ENCODE data around the gene MINK1. TPM values are rescaled to one million over a fixed set of nuclear protein-coding genes. Genes with fewer than 3 reads are reported as not detected.

The MINK1 gene
- polyA plus RNA-seq, 2 of the 4 experiments (the other 2 are of a cell fraction): 41.3 to 66.9 TPM

DNA sequence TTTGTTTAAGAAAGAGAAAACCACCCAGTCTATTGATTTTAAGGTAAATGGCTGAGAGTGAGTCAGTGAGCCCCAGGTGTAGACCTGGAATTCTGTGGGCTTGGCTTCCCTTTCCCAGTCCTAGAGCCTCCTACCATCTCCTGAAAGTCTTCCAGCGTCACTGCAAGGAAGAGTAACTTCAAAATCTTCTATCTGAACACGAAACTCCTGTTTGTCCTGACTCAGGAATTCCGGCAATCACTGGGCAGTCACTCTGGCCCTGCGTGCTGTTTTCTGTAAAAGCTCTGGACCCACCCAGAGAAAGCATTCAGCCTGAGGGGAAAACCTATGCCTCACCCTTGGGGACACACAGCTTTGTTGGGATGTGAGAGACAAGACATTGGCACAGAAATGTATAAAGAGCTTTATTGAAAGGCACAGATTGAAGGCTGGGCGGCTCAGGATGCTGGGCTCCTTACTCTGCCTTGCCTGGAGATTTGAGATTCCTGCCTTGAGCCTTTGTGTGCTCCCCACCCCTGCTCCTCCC lies 15.9 kb downstream of the MINK1 start (continued):
- peak; percentile 36; the same call in 1 of the 2 replicates for TF ChIP-seq GATA3 (IDR thresholded peaks at IDR 0.05; ENCODE audit: borderline replicate concordance)

GRCh38 chr17:4850246-4850645 lies 17.1 kb downstream of the MINK1 start:
- DNase-seq (ENCODE audit: low read depth in 1 of 2, low spot score in 1 of 2) (no peak), FAIRE-seq (no peak), ATAC-seq (no peak)
- no peaks in the 10 kb centered on the region for H3K9me3 ChIP-seq
- CTCF ChIA-PET: interaction anchor here (0.6 to 4.4 kb wide), 10 partner anchors 11 to 384 kb away, joined by 3 to 18 read pairs (median 6); partner anchors contain the start of gene VMO1
- peak overlapping the region; percentile 43 to 78; a peak in 5 of 6 replicates for H3K27ac ChIP-seq
- 75% methylated on average over 2 of the region's 2 CpGs for WGBS (ENCODE audit: missing lambda C conversion rate)
- peak overlapping the region; percentile 68 for H3K4me2 ChIP-seq
- POLR2A ChIA-PET: interaction anchor here (1.0 kb wide), 1 partner anchor 54 kb away, joined by 4 read pairs; the partner anchor contains the start of gene PSMB6
- H3K4me1 ChIP-seq: peaks cover 68% of the 10 kb centered on the region
- TF ChIP-seq ATOH8 (CRISPR knock-in tag; IDR thresholded peaks at IDR 0.05; ENCODE audit: low read depth) (no peak), HOXB13 (CRISPR knock-in tag; IDR thresholded peaks at IDR 0.05; ENCODE audit: low read depth) (no peak), EHMT2 (IDR thresholded peaks at IDR 0.05; ENCODE audit: low read depth) (no peak), TFCP2L1 (CRISPR knock-in tag; IDR thresholded peaks at IDR 0.05) (no peak), BHLHE40 (IDR thresholded peaks at IDR 0.05; ENCODE audit: low read depth, low read length) (no peak), KDM1A (IDR thresholded peaks at IDR 0.05; ENCODE audit: low read depth) (no peak), FOXS1 (CRISPR knock-in tag; IDR thresholded peaks at IDR 0.05) (no peak), EHF (CRISPR knock-in tag; IDR thresholded peaks at IDR 0.05) (no peak), NR3C1 (IDR thresholded peaks at IDR 0.05) (no peak), ESRRA (IDR thresholded peaks at IDR 0.05; ENCODE audit: borderline replicate concordance, low read length) (no peak)
- TF ChIP-seq, protein P1, sequence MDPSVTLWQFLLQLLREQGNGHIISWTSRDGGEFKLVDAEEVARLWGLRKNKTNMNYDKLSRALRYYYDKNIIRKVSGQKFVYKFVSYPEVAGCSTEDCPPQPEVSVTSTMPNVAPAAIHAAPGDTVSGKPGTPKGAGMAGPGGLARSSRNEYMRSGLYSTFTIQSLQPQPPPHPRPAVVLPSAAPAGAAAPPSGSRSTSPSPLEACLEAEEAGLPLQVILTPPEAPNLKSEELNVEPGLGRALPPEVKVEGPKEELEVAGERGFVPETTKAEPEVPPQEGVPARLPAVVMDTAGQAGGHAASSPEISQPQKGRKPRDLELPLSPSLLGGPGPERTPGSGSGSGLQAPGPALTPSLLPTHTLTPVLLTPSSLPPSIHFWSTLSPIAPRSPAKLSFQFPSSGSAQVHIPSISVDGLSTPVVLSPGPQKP (IDR thresholded peaks at IDR 0.05; ENCODE audit: low read depth, low read length): no peak
- H3K4me3 ChIP-seq: no peak overlapping the region

GRCh38 chr17:4851084-4851483 lies 17.9 kb downstream of the MINK1 start:
- ATAC-seq (no peak), FAIRE-seq (peak; percentile 28), DNase-seq (ENCODE audit: low read depth in 1 of 2, low spot score in 1 of 2) (no peak)
- no peaks in the 10 kb centered on the region for H3K9me3 ChIP-seq
- no peak overlapping the region for H3K4me3 ChIP-seq
- POLR2A ChIA-PET: interaction anchor here (1.0 kb wide), 1 partner anchor 55 kb away, joined by 4 read pairs; the partner anchor contains the start of gene PSMB6
- WGBS (ENCODE audit: missing lambda C conversion rate): 97% methylated on average over 3 of the region's 3 CpGs
- peaks cover 68% of the 10 kb centered on the region for H3K4me1 ChIP-seq
- TF ChIP-seq CBX8 (IDR thresholded peaks at IDR 0.05) (no peak), MAZ (IDR thresholded peaks at IDR 0.05; ENCODE audit: borderline replicate concordance, low read depth, low read length) (no peak), MAFK (IDR thresholded peaks at IDR 0.05; ENCODE audit: partially characterized antibody) (no peak), PHF8 (IDR thresholded peaks at IDR 0.05; ENCODE audit: borderline replicate concordance, low read depth) (no peak), RARB (CRISPR knock-in tag; IDR thresholded peaks at IDR 0.05) (no peak), CEBPB (IDR thresholded peaks at IDR 0.05) (no peak), JUN (IDR thresholded peaks at IDR 0.05) (no peak), ZNF302 (CRISPR knock-in tag; IDR thresholded peaks at IDR 0.05) (no peak), USF2 (IDR thresholded peaks at IDR 0.05) (no peak), CBX2 (IDR thresholded peaks at IDR 0.05; ENCODE audit: borderline replicate concordance, low read depth) (no peak)
- TF ChIP-seq, protein P2, sequence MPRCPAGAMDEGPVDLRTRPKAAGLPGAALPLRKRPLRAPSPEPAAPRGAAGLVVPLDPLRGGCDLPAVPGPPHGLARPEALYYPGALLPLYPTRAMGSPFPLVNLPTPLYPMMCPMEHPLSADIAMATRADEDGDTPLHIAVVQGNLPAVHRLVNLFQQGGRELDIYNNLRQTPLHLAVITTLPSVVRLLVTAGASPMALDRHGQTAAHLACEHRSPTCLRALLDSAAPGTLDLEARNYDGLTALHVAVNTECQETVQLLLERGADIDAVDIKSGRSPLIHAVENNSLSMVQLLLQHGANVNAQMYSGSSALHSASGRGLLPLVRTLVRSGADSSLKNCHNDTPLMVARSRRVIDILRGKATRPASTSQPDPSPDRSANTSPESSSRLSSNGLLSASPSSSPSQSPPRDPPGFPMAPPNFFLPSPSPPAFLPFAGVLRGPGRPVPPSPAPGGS (IDR thresholded peaks at IDR 0.05): no peak
- TF ChIP-seq, protein P3, sequence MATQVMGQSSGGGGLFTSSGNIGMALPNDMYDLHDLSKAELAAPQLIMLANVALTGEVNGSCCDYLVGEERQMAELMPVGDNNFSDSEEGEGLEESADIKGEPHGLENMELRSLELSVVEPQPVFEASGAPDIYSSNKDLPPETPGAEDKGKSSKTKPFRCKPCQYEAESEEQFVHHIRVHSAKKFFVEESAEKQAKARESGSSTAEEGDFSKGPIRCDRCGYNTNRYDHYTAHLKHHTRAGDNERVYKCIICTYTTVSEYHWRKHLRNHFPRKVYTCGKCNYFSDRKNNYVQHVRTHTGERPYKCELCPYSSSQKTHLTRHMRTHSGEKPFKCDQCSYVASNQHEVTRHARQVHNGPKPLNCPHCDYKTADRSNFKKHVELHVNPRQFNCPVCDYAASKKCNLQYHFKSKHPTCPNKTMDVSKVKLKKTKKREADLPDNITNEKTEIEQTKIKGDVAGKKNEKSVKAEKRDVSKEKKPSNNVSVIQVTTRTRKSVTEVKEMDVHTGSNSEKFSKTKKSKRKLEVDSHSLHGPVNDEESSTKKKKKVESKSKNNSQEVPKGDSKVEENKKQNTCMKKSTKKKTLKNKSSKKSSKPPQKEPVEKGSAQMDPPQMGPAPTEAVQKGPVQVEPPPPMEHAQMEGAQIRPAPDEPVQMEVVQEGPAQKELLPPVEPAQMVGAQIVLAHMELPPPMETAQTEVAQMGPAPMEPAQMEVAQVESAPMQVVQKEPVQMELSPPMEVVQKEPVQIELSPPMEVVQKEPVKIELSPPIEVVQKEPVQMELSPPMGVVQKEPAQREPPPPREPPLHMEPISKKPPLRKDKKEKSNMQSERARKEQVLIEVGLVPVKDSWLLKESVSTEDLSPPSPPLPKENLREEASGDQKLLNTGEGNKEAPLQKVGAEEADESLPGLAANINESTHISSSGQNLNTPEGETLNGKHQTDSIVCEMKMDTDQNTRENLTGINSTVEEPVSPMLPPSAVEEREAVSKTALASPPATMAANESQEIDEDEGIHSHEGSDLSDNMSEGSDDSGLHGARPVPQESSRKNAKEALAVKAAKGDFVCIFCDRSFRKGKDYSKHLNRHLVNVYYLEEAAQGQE (IDR thresholded peaks at IDR 0.05): no peak
- TF ChIP-seq, protein P4, sequence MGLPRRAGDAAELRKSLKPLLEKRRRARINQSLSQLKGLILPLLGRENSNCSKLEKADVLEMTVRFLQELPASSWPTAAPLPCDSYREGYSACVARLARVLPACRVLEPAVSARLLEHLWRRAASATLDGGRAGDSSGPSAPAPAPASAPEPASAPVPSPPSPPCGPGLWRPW (IDR thresholded peaks at IDR 0.05): no peak
- peak overlapping the region; percentile 68 for H3K4me2 ChIP-seq
- CTCF ChIA-PET: interaction anchor here (0.6 to 4.4 kb wide), 8 partner anchors 10 to 244 kb away, joined by 3 to 18 read pairs (median 8); partner anchors contain the start of genes CAMTA2 and MED11
- peak overlapping the region; percentile 43 to 78; a peak in 4 of 6 replicates for H3K27ac ChIP-seq

All from A549 (cell line).